Uterus (tissue), 2 donors: ENCODE measurements around the gene ASCL1.

Source experiments
- CTCF ChIP-seq, 4 experiments: fragments of 200-600 bp in 2 of 4; fragments of 450-650 bp in 2 of 4; sonication (generic) in 2 of 4; IDR thresholded peaks; one replicate each; pipeline ENCODE4 v1.5.1; 2016 to 2019; ENCODE audit warnings: antibody characterized with exemption in 4 of 4, mild to moderate bottlenecking in 2 of 4, moderate library complexity in 1 of 4
- POLR2A ChIP-seq, 2 donors: fragments of 450-650 bp; IDR thresholded peaks; one replicate each; pipeline ENCODE4 v1.6.1; 2016; ENCODE audit warnings: antibody characterized with exemption in 2 of 2, mild to moderate bottlenecking in 1 of 2, moderate library complexity in 1 of 2

- no peak for TF ChIP-seq CTCF (IDR thresholded peaks at IDR 0.05)
- no peak for TF ChIP-seq POLR2A (IDR thresholded peaks at IDR 0.05)
Measured at GRCh38 chr12:102992720-102993119, 35.2 kb downstream of the ASCL1 start.
